Measurements from ENCODE around the gene REV3L.

GRCh38 chr6:111524252-111524651, 41.2 kb upstream of the REV3L start:
- TF ChIP-seq CTCF (IDR thresholded peaks at IDR 0.05 in 4 of 5, conservative IDR thresholded peaks at IDR 0.05 in 1 of 5) (no peak), POLR2A (IDR thresholded peaks at IDR 0.05) (no peak)

All from gastrocnemius medialis (tissue), 4 donors.